ENCODE measurements around the gene CCDC167. TPM values are rescaled to one million over a fixed set of nuclear protein-coding genes. Genes with fewer than 3 reads are reported as not detected.

Gene CCDC167
- total and polyA plus RNA-seq, 7 donors = 11.5 to 50.8 (median 15.7) TPM

DNA sequence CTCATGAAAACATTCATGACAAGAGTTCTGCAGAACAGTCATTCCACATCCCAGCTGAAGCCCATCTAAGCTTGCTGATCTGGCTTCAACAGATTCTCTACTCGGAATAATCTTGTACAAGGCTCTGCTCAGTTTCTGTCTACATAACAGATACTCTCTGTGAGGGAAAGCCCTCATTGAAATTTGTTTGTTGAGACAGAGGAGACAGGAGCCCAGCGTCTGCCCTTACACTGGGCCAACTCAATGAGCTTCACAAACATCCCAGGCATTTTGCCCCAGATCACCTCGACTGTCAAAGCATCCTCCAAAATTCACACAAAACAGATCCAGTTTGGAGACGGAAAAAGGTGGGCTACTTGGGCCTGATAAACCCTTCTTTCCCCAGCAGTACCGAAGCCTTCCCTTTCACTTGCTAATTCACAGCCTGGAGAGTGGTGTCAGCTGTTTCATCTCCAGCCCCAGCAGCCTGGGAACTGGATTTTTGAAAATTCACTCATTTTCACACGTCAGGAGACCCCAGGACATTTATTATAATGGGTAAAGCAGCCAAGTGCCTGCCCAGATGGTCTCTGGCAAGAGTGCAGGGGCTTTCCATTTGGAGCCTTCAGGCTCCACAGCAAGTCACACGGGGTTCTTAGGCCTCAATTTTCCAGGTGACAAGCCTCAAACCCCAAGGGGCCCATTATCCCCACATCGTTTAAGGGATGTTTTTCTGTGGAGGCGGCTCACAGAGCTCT, 7.3 kb downstream of the CCDC167 start:
- TF ChIP-seq, protein P1, sequence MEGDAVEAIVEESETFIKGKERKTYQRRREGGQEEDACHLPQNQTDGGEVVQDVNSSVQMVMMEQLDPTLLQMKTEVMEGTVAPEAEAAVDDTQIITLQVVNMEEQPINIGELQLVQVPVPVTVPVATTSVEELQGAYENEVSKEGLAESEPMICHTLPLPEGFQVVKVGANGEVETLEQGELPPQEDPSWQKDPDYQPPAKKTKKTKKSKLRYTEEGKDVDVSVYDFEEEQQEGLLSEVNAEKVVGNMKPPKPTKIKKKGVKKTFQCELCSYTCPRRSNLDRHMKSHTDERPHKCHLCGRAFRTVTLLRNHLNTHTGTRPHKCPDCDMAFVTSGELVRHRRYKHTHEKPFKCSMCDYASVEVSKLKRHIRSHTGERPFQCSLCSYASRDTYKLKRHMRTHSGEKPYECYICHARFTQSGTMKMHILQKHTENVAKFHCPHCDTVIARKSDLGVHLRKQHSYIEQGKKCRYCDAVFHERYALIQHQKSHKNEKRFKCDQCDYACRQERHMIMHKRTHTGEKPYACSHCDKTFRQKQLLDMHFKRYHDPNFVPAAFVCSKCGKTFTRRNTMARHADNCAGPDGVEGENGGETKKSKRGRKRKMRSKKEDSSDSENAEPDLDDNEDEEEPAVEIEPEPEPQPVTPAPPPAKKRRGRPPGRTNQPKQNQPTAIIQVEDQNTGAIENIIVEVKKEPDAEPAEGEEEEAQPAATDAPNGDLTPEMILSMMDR (IDR thresholded peaks at IDR 0.05) = no peak
- no peak for DNase-seq
- WGBS, 3 donors = 47 to 61% (median 59%) methylated on average over 9 of the region's 9 CpGs
- ATAC-seq = no peak
- Histone ChIP-seq H3K27ac (no peak overlapping the region), H3K36me3 (ENCODE audit: insufficient read depth in 1 of 2, low read depth in 1 of 2) (no peaks in the 10 kb centered on the region), H3K9me3 (no peaks in the 10 kb centered on the region), H3K4me3 (no peak overlapping the region), H3K4me1 (no peaks in the 10 kb centered on the region), H3K27me3 (ENCODE audit: insufficient read depth in 3 of 3, low read length in 2 of 3) (no peaks in the 10 kb centered on the region)
- intact Hi-C loops (cut with DNase I) = no loop called here

DNA sequence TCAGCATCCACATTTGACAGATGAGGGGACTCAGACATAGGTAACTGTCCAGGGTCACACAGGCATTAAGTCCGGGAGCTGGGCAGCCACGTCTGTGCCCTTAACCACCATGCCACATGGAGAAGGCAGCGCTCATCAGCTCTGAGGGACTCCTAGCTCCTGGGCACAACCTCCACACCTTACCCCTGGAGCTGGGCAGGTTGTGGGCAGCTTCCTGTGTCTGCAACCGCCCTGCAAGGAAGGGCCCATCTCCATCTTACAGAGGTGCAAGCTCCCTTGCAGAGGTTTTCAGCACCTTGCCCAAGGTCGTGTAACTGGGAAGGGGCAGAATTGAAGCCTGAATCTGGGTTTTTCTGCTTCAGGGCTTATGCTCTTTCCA, 7.9 kb downstream of the CCDC167 start:
- H3K9me3 ChIP-seq = no peaks in the 10 kb centered on the region
- no peaks in the 10 kb centered on the region for H3K4me1 ChIP-seq
- no peak overlapping the region for H3K27ac ChIP-seq
- WGBS, 3 donors = 69 to 83% (median 71%) methylated on average over 5 of the region's 5 CpGs
- intact Hi-C loops (cut with DNase I) = no loop called here
- H3K36me3 ChIP-seq (ENCODE audit: insufficient read depth in 1 of 2, low read depth in 1 of 2) = no peaks in the 10 kb centered on the region
- no peaks in the 10 kb centered on the region for H3K27me3 ChIP-seq (ENCODE audit: insufficient read depth in 3 of 3, low read length in 2 of 3)
- no peak overlapping the region for H3K4me3 ChIP-seq
- DNase-seq (no peak), ATAC-seq (no peak)
- TF ChIP-seq, protein P1 (IDR thresholded peaks at IDR 0.05) = no peak

DNA sequence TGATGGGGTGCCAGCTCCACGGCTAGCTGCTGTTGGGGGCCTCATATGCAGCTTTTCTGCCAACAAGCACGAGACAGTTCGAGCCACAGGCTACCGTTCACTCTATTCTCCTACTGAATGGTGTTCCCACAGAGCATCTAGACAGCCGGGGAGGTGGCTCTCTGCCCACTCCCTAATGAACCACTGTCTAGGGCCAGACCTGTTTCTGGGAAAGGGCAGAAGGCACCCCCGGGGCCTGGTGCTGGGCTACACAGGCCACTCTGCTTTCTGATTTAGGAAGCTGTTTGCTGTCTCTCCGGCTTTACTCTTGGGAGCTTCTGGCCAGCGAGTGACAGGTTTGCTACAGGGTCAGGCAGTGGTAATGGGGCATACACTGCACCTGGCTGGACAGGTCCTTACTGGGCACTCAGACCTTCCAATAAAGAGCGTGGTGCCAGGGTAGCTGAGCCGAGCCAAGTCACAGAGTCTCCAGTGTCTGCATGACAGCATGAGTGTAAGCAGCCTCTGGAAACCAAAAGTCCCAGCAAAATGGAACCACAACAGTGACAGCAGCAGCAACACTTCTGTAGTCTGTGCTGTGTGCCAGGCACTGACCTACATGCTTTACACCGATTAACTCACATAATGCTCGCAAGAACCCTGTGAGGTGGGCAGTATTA, 8.4 kb downstream of the CCDC167 start:
- intact Hi-C loops (cut with DNase I) = no loop called here
- WGBS, 3 donors = 35 to 54% (median 39%) methylated on average over 12 of the region's 12 CpGs
- DNase-seq (no peak), ATAC-seq (peak in 3 of 4 donors; percentile 18 to 43 (median 35))
- Histone ChIP-seq H3K36me3 (ENCODE audit: insufficient read depth in 1 of 2, low read depth in 1 of 2) (no peaks in the 10 kb centered on the region), H3K4me1 (no peaks in the 10 kb centered on the region), H3K27me3 (ENCODE audit: insufficient read depth in 3 of 3, low read length in 2 of 3) (no peaks in the 10 kb centered on the region), H3K9me3 (no peaks in the 10 kb centered on the region), H3K27ac (no peak overlapping the region), H3K4me3 (no peak overlapping the region)
- TF ChIP-seq, protein P1 (IDR thresholded peaks at IDR 0.05) = no peak

DNA sequence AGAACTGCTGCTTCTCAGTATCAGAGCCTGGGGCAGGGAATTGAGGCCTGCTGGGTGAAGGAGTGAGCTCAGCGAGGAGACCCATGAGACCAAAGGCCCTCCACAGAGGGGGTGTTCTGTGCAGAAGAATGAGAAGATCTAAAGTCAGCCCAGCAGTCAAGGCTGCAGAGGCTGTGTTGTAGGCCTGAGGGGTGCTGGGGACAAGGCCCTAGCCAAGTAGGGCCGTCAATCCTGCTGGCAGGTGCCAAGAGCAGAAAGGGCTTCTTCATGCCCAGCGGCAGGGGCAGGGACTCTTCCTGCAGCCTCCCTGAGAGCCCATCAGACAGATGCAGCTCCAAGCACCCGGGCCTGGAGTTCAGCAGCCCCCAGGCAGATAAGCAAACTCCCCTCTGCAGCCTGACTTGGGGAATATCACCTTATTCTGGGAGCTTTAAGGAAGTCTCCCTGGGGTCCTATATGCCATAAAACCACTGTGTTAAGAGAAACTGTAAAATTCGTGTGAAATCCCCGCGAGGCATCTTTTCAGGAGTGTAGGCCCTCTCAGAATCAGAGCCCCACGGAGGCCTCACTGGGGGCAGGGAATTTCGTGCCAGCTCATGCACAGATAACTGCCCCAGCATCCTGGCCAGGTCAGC, 9.0 kb downstream of the CCDC167 start:
- Histone ChIP-seq H3K27ac (no peak overlapping the region), H3K4me3 (no peak overlapping the region), H3K27me3 (ENCODE audit: insufficient read depth in 3 of 3, low read length in 2 of 3) (no peaks in the 10 kb centered on the region), H3K36me3 (ENCODE audit: insufficient read depth in 1 of 2, low read depth in 1 of 2) (no peaks in the 10 kb centered on the region), H3K4me1 (no peaks in the 10 kb centered on the region), H3K9me3 (no peaks in the 10 kb centered on the region)
- DNase-seq = no peak
- TF ChIP-seq, protein P1 (IDR thresholded peaks at IDR 0.05) = no peak
- intact Hi-C loops (cut with DNase I) = no loop called here
- WGBS, 3 donors = 66 to 73% (median 73%) methylated on average over 9 of the region's 9 CpGs
- ATAC-seq = peak in 1 of 4 donors; percentile 8
